ENCODE data around the gene GFI1. TPM values are rescaled to one million over a fixed set of nuclear protein-coding genes. Genes with fewer than 3 reads are reported as not detected.
A peak's percentile ranks its signal among the peaks of the same experiment; 100 is the strongest.

The GFI1 gene
- total RNA-seq, 1 donor from 2014 or later: 0.34 TPM

DNA sequence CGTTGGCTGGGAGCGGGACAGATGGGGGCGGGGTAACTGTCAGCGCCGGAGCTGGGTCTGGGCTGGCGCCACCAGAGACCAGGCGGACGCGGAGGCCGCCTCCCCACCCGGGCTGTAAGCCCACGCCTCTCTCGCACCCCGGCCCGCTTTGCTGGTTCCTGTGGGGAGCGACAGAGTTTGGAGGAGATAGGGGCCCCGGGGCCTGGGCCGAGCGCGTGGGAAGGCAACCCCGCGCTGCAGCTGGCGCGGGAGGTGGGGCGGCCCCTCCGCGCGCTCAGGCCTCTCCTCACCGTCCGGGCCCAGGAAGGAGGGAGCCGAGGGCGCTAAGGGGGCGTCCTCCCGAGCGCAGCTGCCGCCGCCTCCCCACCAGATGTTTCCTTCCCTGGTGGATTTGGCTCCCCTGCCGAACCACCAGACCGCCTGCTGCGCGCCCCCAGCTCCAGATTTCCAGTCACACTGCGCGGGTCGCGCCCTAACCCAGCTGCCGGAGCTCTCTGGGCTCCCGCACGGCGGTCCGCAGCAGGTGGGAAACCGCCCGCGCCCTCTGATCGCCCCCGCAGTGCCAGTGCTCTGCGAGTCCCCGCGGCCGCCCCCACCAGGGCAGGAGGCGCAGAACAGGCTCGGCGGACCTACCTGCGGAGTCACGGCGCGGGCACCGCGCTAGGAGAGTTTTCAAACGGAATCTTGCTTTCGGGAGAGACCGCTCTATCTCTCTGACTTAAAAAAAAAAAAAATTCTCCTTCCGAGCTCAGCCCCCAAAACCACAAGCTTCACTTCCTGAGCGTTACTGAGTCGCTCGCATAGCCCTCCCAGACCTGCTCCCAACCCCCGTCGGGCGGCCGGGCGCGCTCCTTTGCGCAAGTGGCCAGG is 1.1 kb downstream of the GFI1 start:
- Mint-ChIP-seq H3K9me3 (no peaks in the 10 kb centered on the region), H3K27me3 (ENCODE audit: low read depth) (peaks cover 91% of the 10 kb centered on the region), H3K36me3 (no peaks in the 10 kb centered on the region), H3K4me3 (peak overlapping the region; percentile 70), H3K4me1 (peaks cover 42% of the 10 kb centered on the region), H3K27ac (no peak overlapping the region)
- peak; percentile 29 to 66 for DNase-seq (ENCODE audit: low spot score in 2 of 2, unreplicated experiment in 2 of 2)
- TF ChIP-seq, protein P1, sequence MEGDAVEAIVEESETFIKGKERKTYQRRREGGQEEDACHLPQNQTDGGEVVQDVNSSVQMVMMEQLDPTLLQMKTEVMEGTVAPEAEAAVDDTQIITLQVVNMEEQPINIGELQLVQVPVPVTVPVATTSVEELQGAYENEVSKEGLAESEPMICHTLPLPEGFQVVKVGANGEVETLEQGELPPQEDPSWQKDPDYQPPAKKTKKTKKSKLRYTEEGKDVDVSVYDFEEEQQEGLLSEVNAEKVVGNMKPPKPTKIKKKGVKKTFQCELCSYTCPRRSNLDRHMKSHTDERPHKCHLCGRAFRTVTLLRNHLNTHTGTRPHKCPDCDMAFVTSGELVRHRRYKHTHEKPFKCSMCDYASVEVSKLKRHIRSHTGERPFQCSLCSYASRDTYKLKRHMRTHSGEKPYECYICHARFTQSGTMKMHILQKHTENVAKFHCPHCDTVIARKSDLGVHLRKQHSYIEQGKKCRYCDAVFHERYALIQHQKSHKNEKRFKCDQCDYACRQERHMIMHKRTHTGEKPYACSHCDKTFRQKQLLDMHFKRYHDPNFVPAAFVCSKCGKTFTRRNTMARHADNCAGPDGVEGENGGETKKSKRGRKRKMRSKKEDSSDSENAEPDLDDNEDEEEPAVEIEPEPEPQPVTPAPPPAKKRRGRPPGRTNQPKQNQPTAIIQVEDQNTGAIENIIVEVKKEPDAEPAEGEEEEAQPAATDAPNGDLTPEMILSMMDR (IDR thresholded peaks at IDR 0.05; ENCODE audit: unreplicated experiment): peak; percentile 12

DNA sequence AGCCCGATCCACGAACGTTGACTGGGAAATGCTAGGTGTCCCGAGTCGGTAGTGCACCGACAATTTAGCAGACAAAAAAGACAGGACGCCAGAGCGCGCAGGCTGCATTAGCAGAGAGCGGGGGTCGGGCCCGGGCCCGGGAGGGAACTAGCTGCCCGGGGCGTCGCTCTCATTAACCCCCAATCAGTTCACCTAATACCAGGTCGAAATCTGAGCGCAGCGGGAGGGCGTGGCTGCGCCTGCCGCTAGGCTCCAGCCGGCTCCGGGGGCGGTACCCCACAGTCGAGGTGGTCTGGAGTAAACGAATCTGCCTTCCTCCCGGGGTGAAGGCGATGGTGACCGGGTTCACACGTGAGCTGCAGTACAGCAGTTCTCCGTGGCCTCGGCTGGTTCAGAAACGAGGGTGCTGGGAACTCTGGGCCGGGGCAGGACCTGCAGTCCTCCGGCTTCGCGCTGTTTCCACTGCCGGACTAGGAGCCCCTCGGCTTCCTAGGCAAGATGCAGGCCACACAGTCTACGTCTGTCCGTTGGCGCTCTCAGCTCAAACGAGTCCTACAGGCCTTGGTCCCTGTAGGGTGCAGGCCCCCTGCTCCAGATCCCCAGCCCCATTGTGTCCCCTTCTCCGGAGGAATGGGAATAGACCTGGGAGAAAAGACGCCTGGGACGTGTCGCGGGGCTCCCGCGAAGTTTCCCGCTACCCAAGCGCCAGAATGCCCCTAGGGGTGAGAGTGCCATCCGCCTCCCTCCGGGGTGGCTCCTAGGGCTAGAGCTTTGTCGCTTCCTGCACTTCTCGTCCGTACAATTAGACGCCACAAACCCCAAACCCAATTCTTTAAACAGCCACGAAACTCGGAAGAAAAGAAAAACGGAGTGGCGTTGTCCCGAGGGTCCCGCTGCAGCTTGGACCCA is 2.0 kb downstream of the GFI1 start:
- DNase-seq (ENCODE audit: low spot score in 2 of 2, unreplicated experiment in 2 of 2): peak; percentile 26 to 55
- Mint-ChIP-seq H3K36me3 (no peaks in the 10 kb centered on the region), H3K9me3 (no peaks in the 10 kb centered on the region), H3K4me3 (peak overlapping the region; percentile 56), H3K27me3 (ENCODE audit: low read depth) (peaks cover 94% of the 10 kb centered on the region), H3K4me1 (peaks cover 47% of the 10 kb centered on the region), H3K27ac (no peak overlapping the region)
- TF ChIP-seq, protein P1 (IDR thresholded peaks at IDR 0.05; ENCODE audit: unreplicated experiment): no peak

DNA sequence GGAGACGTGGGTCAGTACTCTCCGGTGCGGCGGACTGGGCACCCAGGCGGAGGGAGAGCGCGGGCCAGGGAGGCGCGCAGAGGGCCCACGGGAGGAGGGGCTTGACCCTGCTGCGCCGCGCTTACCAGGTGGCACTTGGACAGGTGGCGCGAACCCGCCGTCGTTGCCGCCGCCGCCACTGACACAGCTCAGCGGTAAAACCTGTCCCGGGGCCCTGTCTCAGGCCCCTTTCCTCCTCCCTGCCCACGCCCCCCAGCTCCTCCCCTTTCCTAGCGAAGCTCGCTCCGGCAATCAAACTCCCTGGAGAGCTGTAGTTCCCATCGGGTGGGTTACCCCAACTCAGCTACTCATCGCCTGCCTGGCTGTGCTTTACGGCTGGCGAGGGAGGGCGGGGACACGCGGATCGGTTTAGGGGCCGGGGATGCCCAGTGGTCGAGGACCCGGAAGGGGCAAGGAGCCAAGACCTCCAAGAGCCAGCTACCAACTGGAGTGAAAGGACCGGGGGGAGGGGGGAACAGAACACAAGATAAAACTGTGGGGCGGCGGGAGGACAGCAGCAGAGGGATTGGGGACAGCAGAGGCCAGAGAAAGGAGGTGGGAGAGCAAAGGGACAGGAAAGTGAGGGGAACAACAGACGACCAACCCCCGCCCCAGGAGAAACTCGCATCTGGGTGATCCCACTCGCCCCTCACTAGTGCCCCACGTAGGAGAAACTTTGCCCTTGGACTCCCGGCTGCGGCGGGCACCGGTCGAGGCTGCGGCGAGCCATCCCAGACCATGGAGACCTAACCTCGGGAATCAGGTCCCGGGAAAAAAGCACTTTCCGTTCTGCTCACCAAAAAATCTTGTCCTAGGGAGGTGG is 2.9 kb downstream of the GFI1 start:
- H3K4me1 Mint-ChIP-seq: peaks cover 47% of the 10 kb centered on the region
- H3K4me3 Mint-ChIP-seq: peak overlapping the region; percentile 56
- peak in 1 of 2 experiments; percentile 42 for DNase-seq (ENCODE audit: low spot score in 2 of 2, unreplicated experiment in 2 of 2)
- no peak overlapping the region for H3K27ac Mint-ChIP-seq
- H3K27me3 Mint-ChIP-seq (ENCODE audit: low read depth): peaks cover 94% of the 10 kb centered on the region
- no peaks in the 10 kb centered on the region for H3K9me3 Mint-ChIP-seq
- H3K36me3 Mint-ChIP-seq: no peaks in the 10 kb centered on the region
- TF ChIP-seq, protein P1 (IDR thresholded peaks at IDR 0.05; ENCODE audit: unreplicated experiment): no peak

DNA sequence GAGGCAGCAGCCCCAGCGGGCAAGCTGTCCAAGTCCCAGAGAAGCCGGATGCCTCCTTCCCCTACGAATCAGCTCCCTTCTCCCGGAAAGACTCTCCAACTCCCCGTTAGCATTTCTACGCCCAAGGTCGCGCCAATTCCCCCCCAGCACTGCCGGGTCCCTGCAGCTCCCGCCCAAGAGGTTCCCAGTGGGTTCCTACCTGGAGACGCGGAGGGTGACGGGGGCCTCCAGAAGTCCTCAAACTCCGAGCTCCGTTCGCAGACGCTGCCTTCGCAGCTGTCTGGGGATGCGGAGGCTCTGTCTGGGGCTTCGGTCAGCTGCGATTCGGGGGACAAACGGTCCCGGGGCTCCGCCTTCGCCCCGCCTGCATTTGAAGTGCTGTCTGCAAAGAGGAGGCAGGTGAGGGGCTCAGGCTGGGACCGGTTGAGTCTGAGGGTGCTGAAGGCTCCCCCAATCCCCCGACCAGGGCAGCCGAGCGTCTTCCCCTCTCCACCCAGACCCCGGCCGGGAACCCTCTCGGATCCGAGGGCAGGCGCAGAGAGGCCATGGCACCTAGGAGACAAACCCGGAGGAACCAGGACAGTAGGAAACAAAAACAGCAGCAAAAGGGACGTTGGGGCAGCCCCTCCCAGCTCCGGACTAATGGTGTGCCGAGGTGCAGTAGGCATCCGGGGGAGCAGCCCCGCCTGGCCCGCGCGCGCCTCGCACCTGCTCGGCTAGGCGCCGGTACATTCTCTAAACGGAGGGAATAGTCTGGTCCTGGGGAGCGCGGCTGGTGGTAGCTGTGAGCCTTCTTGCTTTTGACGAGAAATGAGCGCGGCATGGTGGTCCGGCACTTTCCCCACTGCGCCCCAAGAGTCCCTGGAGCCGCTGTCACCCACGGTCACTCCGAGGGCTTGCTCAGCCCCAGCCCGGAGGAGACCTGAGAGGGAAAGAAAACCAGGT is 3.8 kb downstream of the GFI1 start:
- Mint-ChIP-seq H3K4me1 (peaks cover 47% of the 10 kb centered on the region), H3K27ac (peak overlapping the region; percentile 1), H3K9me3 (no peaks in the 10 kb centered on the region), H3K4me3 (peak overlapping the region; percentile 46), H3K27me3 (ENCODE audit: low read depth) (peaks cover 94% of the 10 kb centered on the region), H3K36me3 (no peaks in the 10 kb centered on the region)
- peak in 1 of 2 experiments; percentile 57 for DNase-seq (ENCODE audit: low spot score in 2 of 2, unreplicated experiment in 2 of 2)
- TF ChIP-seq, protein P1 (IDR thresholded peaks at IDR 0.05; ENCODE audit: unreplicated experiment): no peak
